ENCODE data around the gene VSIR. TPM values are rescaled to one million over a fixed set of nuclear protein-coding genes. Genes with fewer than 3 reads are reported as not detected.
A peak's percentile ranks its signal among the peaks of the same experiment; 100 is the strongest.

The VSIR gene
- total and polyA plus RNA-seq, 10 of the 15 experiments (the other 5 are each of a cell fraction or from before 2014, with no cell fraction given): 0.19 to 12.5 (median 6.7) TPM

- TF ChIP-seq JUND (IDR thresholded peaks at IDR 0.05; ENCODE audit: low read depth, low read length) (no peak), EP300 (IDR thresholded peaks at IDR 0.05; ENCODE audit: borderline replicate concordance in 1 of 2, control insufficient read depth in 1 of 2, low read depth in 2 of 2, low read length in 2 of 2) (no peak), SP1 (IDR thresholded peaks at IDR 0.05; ENCODE audit: low read depth, low read length) (no peak), EZH2 (IDR thresholded peaks at IDR 0.05; ENCODE audit: borderline replicate concordance, control insufficient read depth, low read depth, low read length) (no peak), PRDM15 (CRISPR knock-in tag; IDR thresholded peaks at IDR 0.05) (no peak)
Observed at GRCh38 chr10:71745664-71746250, 27.6 kb downstream of the VSIR start (continued).

- FAIRE-seq (no peak), DNase-seq (ENCODE audit: low read depth, low spot score) (no peak), ATAC-seq (no peak)
- TF ChIP-seq IKZF1 (conservative IDR thresholded peaks at IDR 0.05) (no peak), ZNF24 (IDR thresholded peaks at IDR 0.05) (peak; percentile 89), HDGF (IDR thresholded peaks at IDR 0.05) (no peak), ZBTB11 (CRISPR knock-in tag; IDR thresholded peaks at IDR 0.05) (no peak)
- in situ Hi-C loops (cut with MboI) (no loop called here), intact Hi-C loops (cut with micrococcal nuclease; ENCODE audit: unreplicated experiment) (no loop called here)
- Histone ChIP-seq H2AFZ (ENCODE audit: control insufficient read depth, low read depth, low read length) (no peak overlapping the region), H3K9me3 (replicated peaks; ENCODE audit: control insufficient read depth, insufficient read depth, low read length) (no peaks in the 10 kb centered on the region; the same call in 2 of the 3 replicates), H3K9ac (ENCODE audit: control insufficient read depth, insufficient read depth, low read length) (no peak overlapping the region), H3K79me2 (ENCODE audit: control insufficient read depth, insufficient read depth, low read length) (no peaks in the 10 kb centered on the region), H3K4me2 (ENCODE audit: control insufficient read depth, insufficient read depth) (no peak overlapping the region), H4K20me1 (ENCODE audit: control insufficient read depth, insufficient read depth) (no peaks in the 10 kb centered on the region), H3K4me3 (no peak overlapping the region), H3K36me3 (ENCODE audit: control insufficient read depth in 2 of 2, insufficient read depth in 2 of 2, low read length in 1 of 2) (no peaks in the 10 kb centered on the region), H3K27me3 (replicated peaks in 1 of 2; ENCODE audit: control insufficient read depth in 2 of 2, insufficient read depth in 2 of 2, low read length in 1 of 2) (no peaks in the 10 kb centered on the region), H3K27ac (ENCODE audit: control insufficient read depth, insufficient read depth) (no peak overlapping the region), H3K4me1 (ENCODE audit: control insufficient read depth, insufficient read depth, low read length) (peaks cover 40% of the 10 kb centered on the region)
- ChIA-PET SMC1A (ENCODE audit: uncharacterized antibody, unreplicated experiment) (no interaction called here), CTCF (no interaction called here), POLR2A (no interaction called here), RAD21 (ENCODE audit: unreplicated experiment) (no interaction called here)
- WGBS (ENCODE audit: insufficient coverage, insufficient replicate concordance, low lambda C conversion rate, missing lambda C conversion rate): 74% methylated on average over 8 of the region's 8 CpGs
- BruUV-seq (replicated peaks): no TSS peak
Observed at GRCh38 chr10:71744897-71745663, 28.2 kb downstream of the VSIR start.
